ENCODE measurements around the gene DMD.

DMD gene

DNA sequence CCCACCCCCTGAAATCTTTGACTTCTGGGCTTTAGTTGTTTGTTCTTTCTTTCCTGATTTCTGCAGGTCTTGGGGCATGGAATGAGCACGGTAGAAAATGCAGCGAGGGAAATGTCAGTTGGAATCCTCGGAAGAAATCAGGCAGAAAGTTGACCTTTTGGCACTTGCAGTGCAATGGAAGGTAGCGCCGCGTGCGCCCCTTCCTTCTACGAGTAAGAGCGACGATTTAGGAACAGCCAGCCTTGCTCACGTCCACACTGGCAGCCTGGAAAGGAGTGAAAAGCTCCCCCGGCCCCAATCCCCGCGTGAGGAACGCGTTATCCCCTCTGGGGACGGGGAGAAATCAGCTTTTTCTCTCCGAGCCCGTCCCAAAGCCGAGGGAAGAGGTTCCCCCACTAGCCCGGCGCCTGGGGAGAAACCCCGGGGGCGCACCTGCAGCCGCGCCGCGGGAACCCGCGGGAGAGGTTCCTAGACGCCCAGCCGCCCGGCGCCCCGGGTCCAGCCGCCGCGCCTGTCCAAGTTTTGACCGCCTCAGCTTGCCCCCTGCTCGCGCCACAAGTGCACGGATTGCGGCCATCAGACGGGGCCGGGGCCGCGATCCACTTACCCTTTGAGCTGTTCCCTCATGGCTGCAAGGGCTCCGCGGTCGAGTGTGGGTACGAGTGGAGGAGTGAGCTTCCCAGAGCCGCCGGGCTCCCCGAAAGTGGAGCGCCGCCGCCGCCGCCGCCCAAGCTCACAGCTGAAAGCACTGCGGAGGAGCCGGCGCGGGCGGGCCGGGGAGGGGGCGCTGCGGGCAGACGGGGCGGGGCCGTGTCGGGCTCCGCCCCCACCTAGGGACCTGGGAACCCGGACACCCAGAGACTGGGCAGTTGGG is 1944.9 kb downstream of the DMD start:
- no peak for TF ChIP-seq CTCF (IDR thresholded peaks at IDR 0.05; ENCODE audit: insufficient read depth, low read depth, low read length, missing control alignments)
- DNase-seq (ENCODE audit: low read depth), result peak; percentile 55
- H3K4me3 ChIP-seq (ENCODE audit: low read depth, low read length), result peak overlapping the region; percentile 79

GRCh38 chrX:31265383-31265782 is 1946.0 kb downstream of the DMD start:
- H3K4me3 ChIP-seq (ENCODE audit: low read depth, low read length), result no peak overlapping the region
- no peak for DNase-seq (ENCODE audit: low read depth)
- TF ChIP-seq CTCF (IDR thresholded peaks at IDR 0.05; ENCODE audit: insufficient read depth, low read depth, low read length, missing control alignments), result no peak

DNA sequence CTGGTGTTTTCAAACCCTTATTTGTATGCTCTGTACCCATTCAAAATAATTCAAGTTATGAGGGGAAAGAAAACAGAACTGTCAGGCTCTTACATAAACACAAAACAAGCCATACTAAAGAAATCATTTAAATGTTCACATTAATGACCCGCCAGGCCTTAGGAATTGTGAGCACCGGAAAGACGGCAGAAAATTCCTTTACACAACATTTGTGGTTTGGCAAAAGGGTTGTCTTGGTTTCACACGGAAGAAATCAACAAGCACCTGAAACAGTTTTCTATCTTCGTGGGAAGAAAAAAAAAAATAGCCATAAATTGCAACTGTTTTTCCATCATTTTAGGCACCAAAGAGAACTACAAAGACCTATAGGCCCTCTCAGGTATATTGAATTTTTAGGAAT is 1951.0 kb downstream of the DMD start:
- no peak for TF ChIP-seq CTCF (IDR thresholded peaks at IDR 0.05; ENCODE audit: insufficient read depth, low read depth, low read length, missing control alignments)
- H3K4me3 ChIP-seq (ENCODE audit: low read depth, low read length), result no peak overlapping the region
- DNase-seq (ENCODE audit: low read depth), result no peak

- no peak overlapping the region for H3K4me3 ChIP-seq (ENCODE audit: low read depth, low read length)
- no peak for DNase-seq (ENCODE audit: low read depth)
- TF ChIP-seq CTCF (IDR thresholded peaks at IDR 0.05; ENCODE audit: insufficient read depth, low read depth, low read length, missing control alignments), result no peak
Observed at GRCh38 chrX:31258166-31258565, 1953.2 kb downstream of the DMD start.

DNA sequence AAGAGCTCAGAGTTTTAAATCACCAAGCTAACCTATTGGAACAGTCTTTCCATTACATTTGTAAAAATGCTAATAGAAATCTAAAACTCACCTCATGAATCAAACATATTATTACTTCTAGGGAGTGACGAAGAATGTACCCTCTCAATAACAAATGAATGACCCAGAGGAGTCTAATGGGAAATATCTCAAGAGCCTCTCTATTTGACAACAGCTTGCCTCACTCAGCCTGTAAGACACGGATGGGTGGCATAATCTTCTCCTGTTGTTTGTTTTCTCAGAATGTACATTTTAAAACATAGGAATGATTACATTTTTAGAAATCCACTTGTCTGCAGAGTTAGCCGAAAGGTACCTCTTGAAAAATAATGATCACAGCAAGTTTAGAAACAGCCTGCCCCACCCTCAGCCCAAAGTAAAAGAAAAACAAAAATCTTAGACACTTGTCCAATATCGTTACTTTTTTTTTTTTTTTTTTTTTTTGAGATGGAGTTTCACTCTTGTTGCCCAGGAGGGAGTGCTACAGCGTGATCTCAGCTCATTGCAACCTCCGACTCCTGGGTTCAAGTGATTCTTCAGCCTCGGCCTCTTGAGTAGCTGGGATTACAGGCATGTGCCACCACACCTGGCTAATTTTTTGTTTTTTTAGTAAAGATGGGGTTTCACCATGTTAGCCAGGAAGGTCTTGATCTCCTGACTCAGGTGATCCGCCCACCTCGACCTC is 1955.9 kb downstream of the DMD start:
- H3K4me3 ChIP-seq (ENCODE audit: low read depth, low read length), result no peak overlapping the region
- TF ChIP-seq CTCF (IDR thresholded peaks at IDR 0.05; ENCODE audit: insufficient read depth, low read depth, low read length, missing control alignments), result no peak

GRCh38 chrX:31252133-31252532 is 1959.2 kb downstream of the DMD start:
- H3K4me3 ChIP-seq (ENCODE audit: low read depth, low read length), result no peak overlapping the region
- DNase-seq (ENCODE audit: low read depth), result no peak
- TF ChIP-seq CTCF (IDR thresholded peaks at IDR 0.05; ENCODE audit: insufficient read depth, low read depth, low read length, missing control alignments), result no peak

More for the DNA sequence above, 1955.9 kb downstream of the DMD start:
- no peak for DNase-seq (ENCODE audit: low read depth)
